PC-9 (cell line): Measurements from ENCODE around the gene KITLG.

Experiments
- EZH2 ChIP-seq: fragments of 200-600 bp; sonication (generic); IDR thresholded peaks from 2 replicates; pipeline ENCODE4 v1.8.0; 2017; ENCODE audit warnings: antibody characterized with exemption, low read depth
- TF ChIP-seq, protein P1 (sequence below): fragments of 200-600 bp; sonication (generic); conservative IDR thresholded peaks from 2 replicates; pipeline ENCODE4 v1.6.1; 2017; ENCODE audit warnings: mixed run types, antibody characterized with exemption, mild to moderate bottlenecking, moderate library complexity

DNA sequence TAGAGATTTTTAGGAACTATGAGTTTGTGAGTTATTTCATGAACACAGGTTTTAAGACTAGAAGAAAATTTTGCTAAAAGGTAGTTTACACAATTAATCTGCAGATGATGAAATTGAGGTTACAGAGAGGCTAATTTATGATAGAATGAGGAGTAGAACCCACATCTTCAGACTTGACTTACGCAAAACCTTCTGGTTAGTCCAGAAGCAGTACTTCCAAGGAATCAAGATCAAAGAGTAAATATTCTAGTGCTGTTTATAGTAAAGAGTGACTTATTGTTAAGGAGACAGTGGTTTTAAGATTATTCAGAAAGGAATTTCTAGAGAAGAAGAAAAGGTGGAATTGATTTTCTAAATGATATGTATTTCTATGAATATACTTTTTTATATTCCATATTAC is 10.6 kb upstream of the KITLG start:
- TF ChIP-seq, protein P1, sequence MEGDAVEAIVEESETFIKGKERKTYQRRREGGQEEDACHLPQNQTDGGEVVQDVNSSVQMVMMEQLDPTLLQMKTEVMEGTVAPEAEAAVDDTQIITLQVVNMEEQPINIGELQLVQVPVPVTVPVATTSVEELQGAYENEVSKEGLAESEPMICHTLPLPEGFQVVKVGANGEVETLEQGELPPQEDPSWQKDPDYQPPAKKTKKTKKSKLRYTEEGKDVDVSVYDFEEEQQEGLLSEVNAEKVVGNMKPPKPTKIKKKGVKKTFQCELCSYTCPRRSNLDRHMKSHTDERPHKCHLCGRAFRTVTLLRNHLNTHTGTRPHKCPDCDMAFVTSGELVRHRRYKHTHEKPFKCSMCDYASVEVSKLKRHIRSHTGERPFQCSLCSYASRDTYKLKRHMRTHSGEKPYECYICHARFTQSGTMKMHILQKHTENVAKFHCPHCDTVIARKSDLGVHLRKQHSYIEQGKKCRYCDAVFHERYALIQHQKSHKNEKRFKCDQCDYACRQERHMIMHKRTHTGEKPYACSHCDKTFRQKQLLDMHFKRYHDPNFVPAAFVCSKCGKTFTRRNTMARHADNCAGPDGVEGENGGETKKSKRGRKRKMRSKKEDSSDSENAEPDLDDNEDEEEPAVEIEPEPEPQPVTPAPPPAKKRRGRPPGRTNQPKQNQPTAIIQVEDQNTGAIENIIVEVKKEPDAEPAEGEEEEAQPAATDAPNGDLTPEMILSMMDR, result no peak
- no peak for TF ChIP-seq EZH2
